Endothelial cell of umbilical vein (primary cell): Measurements from ENCODE around the gene RILP. TPM values are rescaled to one million over a fixed set of nuclear protein-coding genes. Genes with fewer than 3 reads are reported as not detected.

Experiments
- BruUV-seq: library from RNA; stranded (reverse); fragments of 400-500 nt; replicated peaks from 2 replicates; lab custom pipeline; 2021; lab: Mats Ljungman, UMichigan
- CTCF ChIA-PET: fragments of 300-600, 350-600 bp; sonication (Branson Sonifier 250); formaldehyde crosslinking; loops from one replicate; lab custom pipeline; 2021; ENCODE audit warnings: antibody characterized with exemption, inconsistent platforms; lab: Charles Lee
- POLR2A ChIA-PET: fragments of 300-600, 350-600 bp; sonication (Branson Sonifier 250); formaldehyde crosslinking; loops from one replicate; lab custom pipeline; 2021; ENCODE audit warnings: antibody characterized with exemption, inconsistent platforms; lab: Charles Lee
- DNase-seq: peaks from one replicate; pipeline ENCODE4 v3.0.0-alpha.2; 2011; ENCODE audit warnings: low read depth, low spot score
- FAIRE-seq: peaks from 2 replicates; lab custom pipeline; 2011; peaks lifted over from hg19 to GRCh38; lab: Jason Lieb, UNC
- H2AFZ ChIP-seq: 2 replicates; pipeline ENCODE4 v1.6.0; 2012; ENCODE audit warnings: low read depth, low read length, control low read depth, inconsistent platforms
- H3K27ac ChIP-seq: 2 replicates; pipeline ENCODE4 v1.5.1; 2011; ENCODE audit warnings: low read depth, mild to moderate bottlenecking, control low read depth, low read length, moderate library complexity; ENCODE audit not compliant: insufficient read depth
- H3K27me3 ChIP-seq, 2 experiments: 2 replicates each; pipeline versions ENCODE4 v1.6.0 to v1.6.1; 2011; ENCODE audit warnings: low read length in 2 of 2, mixed read lengths in 1 of 2; ENCODE audit not compliant: control insufficient read depth in 2 of 2, insufficient read depth in 2 of 2
- H3K36me3 ChIP-seq, 2 experiments: 2 replicates in 1 of 2; 3 replicates in 1 of 2; pipeline ENCODE4 v1.5.1; 2011; ENCODE audit warnings: low read length in 2 of 2, mild to moderate bottlenecking in 1 of 2, moderate library complexity in 1 of 2; ENCODE audit not compliant: control insufficient read depth in 2 of 2, insufficient read depth in 2 of 2; ENCODE audit errors: extremely low read depth in 1 of 2
- H3K4me1 ChIP-seq: 3 replicates; pipeline ENCODE4 v1.5.1; 2011; ENCODE audit warnings: mild to moderate bottlenecking, low read length; ENCODE audit not compliant: control insufficient read depth, insufficient read depth; ENCODE audit errors: extremely low read depth
- H3K4me2 ChIP-seq: 2 replicates; pipeline ENCODE4 v1.6.1; 2011; ENCODE audit warnings: low read length, control low read depth, mixed read lengths; ENCODE audit not compliant: insufficient read depth
- H3K4me3 ChIP-seq, 3 experiments: fragments of 200-600 bp in 1 of 3; sonication (generic), shearing (Covaris generic) in 1 of 3; replicated peaks in 1 of 3; 2 replicates each; pipeline ENCODE4 v1.5.1; 2011 to 2016; ENCODE audit warnings: control low read depth in 3 of 3, low read length in 3 of 3, mild to moderate bottlenecking in 2 of 3, inconsistent platforms in 1 of 3, low read depth in 1 of 3, moderate library complexity in 1 of 3; ENCODE audit not compliant: insufficient read depth in 1 of 3
- H3K79me2 ChIP-seq: 2 replicates; pipeline ENCODE4 v1.6.0; 2012; ENCODE audit warnings: low read length, inconsistent platforms; ENCODE audit not compliant: control insufficient read depth, insufficient read depth
- H3K9ac ChIP-seq: replicated peaks from 2 replicates; pipeline ENCODE3; 2011; ENCODE audit warnings: low read length, control low read depth; ENCODE audit not compliant: insufficient read depth; ENCODE audit errors: extremely low read depth
- H3K9me1 ChIP-seq: replicated peaks from 3 replicates; pipeline ENCODE4 v1.6.0; 2011; ENCODE audit warnings: mild to moderate bottlenecking, low read length; ENCODE audit not compliant: control insufficient read depth, insufficient read depth; ENCODE audit errors: extremely low read depth
- H3K9me3 ChIP-seq: replicated peaks from 2 replicates; pipeline ENCODE4 v1.5.1; 2012; ENCODE audit warnings: low read length, inconsistent platforms; ENCODE audit not compliant: control insufficient read depth, insufficient read depth
- H4K20me1 ChIP-seq: replicated peaks from 2 replicates; pipeline ENCODE3; 2011; ENCODE audit warnings: mild to moderate bottlenecking, low read length; ENCODE audit not compliant: control insufficient read depth, insufficient read depth; ENCODE audit errors: extremely low read depth
- CTCF ChIP-seq, 2 donors: IDR thresholded peaks; 1 replicate in 1 of 2; 2 replicates in 1 of 2; pipeline ENCODE4 v1.5.1; 2011; ENCODE audit warnings: low read length in 2 of 2, mild to moderate bottlenecking in 2 of 2, moderate library complexity in 2 of 2, control low read depth in 1 of 2, inconsistent platforms in 1 of 2, low read depth in 1 of 2; ENCODE audit not compliant: insufficient read depth in 1 of 2; ENCODE audit errors: extremely low read depth in 1 of 2
- EZH2 ChIP-seq: IDR thresholded peaks from 2 replicates; pipeline ENCODE4 v1.6.1; 2012; ENCODE audit warnings: borderline replicate concordance, low read depth, mild to moderate bottlenecking, moderate library complexity, low read length, inconsistent platforms; ENCODE audit not compliant: severe bottlenecking
- FOS ChIP-seq: IDR thresholded peaks from 2 replicates; pipeline ENCODE4 v1.6.1; 2011; ENCODE audit warnings: mild to moderate bottlenecking, low read length, moderate library complexity, borderline replicate concordance; ENCODE audit not compliant: insufficient read depth
- GATA2 ChIP-seq: IDR thresholded peaks from 2 replicates; pipeline ENCODE4 v1.7.0; 2011; ENCODE audit warnings: low read depth, mild to moderate bottlenecking, moderate library complexity, mixed read lengths, low read length; ENCODE audit not compliant: insufficient read length, insufficient read depth
- JUN ChIP-seq: IDR thresholded peaks from 2 replicates; pipeline ENCODE4 v1.6.1; 2011; ENCODE audit warnings: borderline replicate concordance, low read depth; ENCODE audit not compliant: insufficient read length, insufficient read depth
- MYC ChIP-seq: IDR thresholded peaks from one replicate; pipeline ENCODE4 v1.6.1; 2011; ENCODE audit warnings: mild to moderate bottlenecking, low read depth, low read length
- POLR2A ChIP-seq: IDR thresholded peaks from 2 replicates; pipeline ENCODE4 v1.6.1; 2012; ENCODE audit warnings: low read depth, mild to moderate bottlenecking, control low read depth, low read length
- POLR2AphosphoS5 ChIP-seq: IDR thresholded peaks from 2 replicates; pipeline ENCODE4 v1.6.1; 2012; ENCODE audit warnings: low read depth, mild to moderate bottlenecking, control low read depth, low read length, moderate library complexity; ENCODE audit not compliant: insufficient read depth
- dilution Hi-C: fragments of 300-500 bp; cut with MboI; formaldehyde crosslinking; loops from one replicate; pipeline ENCODE4 v1.15.0; 2019; ENCODE audit warnings: low sequenced_read_pairs; ENCODE audit not compliant: extremely low pct_ligation_motif_present
- intact Hi-C: fragments of 100-400 bp; cut with micrococcal nuclease; formaldehyde crosslinking; loops from one replicate; pipeline ENCODE4 v1.10.0; 2022
- polyA plus RNA-seq, 4 experiments: library from polyadenylated mRNA; depleted of rRNA in 3 of 4; stranded (reverse) in 3 of 4; unstranded in 1 of 4; fragments of >200 nt; gene quantifications; 2 replicates each; pipeline versions ENCODE4 v1.2.1 to v1.2.3, GENCODE V29; 2011 to 2012; ENCODE audit warnings: missing spikeins in 1 of 4
- total RNA-seq: library from RNA; stranded (reverse); gene quantifications from 2 replicates; pipeline ENCODE4 v1.2.3, GENCODE V29; 2021
- TF ChIP-seq, protein P1 (sequence below): IDR thresholded peaks from 2 replicates; pipeline ENCODE4 v1.6.1; 2011; ENCODE audit not compliant: insufficient read depth, insufficient read length

The RILP gene
- total and polyA plus RNA-seq, 2 donors (not counting 3 experiments of a cell fraction or from before 2014, with no cell fraction given), result 9.4 to 10.0 TPM

DNA sequence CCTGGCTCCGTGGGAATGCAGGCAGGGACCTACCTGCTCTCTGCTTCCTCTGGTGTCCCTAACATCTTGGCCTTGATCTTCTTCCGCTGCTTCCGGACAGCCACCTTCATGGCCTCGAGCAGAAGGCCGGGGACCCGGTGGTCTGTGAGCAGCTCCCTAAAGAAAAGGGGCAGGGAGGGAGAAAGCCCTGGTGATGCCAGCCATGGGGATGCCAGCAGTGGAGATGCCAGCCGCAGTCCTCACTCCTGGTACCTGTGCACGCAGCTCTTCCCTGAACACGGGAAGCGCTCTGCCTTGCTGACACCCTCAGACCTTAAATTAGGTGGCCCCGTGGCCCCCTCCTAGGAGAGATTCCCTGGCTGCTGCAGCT, 1.9 kb downstream of the RILP start:
- no peak overlapping the region for H2AFZ ChIP-seq
- intact Hi-C loops (loop anchor here (1.0 to 2.0 kb wide), 4 partner anchors 37 to 389 kb away; partner anchors contain the start of genes INPP5K and PRPF8), dilution Hi-C loops (no loop called here)
- no peaks in the 10 kb centered on the region for H3K9me3 ChIP-seq
- H3K27ac ChIP-seq, result no peak overlapping the region
- DNase-seq, result no peak
- no peaks in the 10 kb centered on the region for H4K20me1 ChIP-seq
- H3K9ac ChIP-seq, result no peak overlapping the region
- peaks cover 14% of the 10 kb centered on the region for H3K79me2 ChIP-seq
- CTCF ChIA-PET, result interaction anchor here (1.0 to 7.7 kb wide), 10 partner anchors 13 to 132 kb away, joined by 3 to 218 read pairs (median 6); partner anchors contain the start of genes INPP5K, PITPNA and SLC43A2
- BruUV-seq, result no TSS peak
- H3K4me2 ChIP-seq, result peak overlapping the region; percentile 11
- TF ChIP-seq JUN, result no peak
- TF ChIP-seq EZH2, result no peak
- no peak for TF ChIP-seq POLR2AphosphoS5
- TF ChIP-seq, protein P1, sequence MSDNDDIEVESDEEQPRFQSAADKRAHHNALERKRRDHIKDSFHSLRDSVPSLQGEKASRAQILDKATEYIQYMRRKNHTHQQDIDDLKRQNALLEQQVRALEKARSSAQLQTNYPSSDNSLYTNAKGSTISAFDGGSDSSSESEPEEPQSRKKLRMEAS, result no peak
- TF ChIP-seq MYC, result no peak
- no peak for TF ChIP-seq FOS
- H3K9me1 ChIP-seq, result no peaks in the 10 kb centered on the region
- no peak overlapping the region for H3K4me3 ChIP-seq
- peaks cover 15 to 17% of the 10 kb centered on the region in 2 experiments for H3K36me3 ChIP-seq
- H3K27me3 ChIP-seq, result no peaks in the 10 kb centered on the region
- H3K4me1 ChIP-seq, result peaks cover 44% of the 10 kb centered on the region
- POLR2A ChIA-PET, result interaction anchor here (1.8 to 2.1 kb wide), 2 partner anchors 23 to 69 kb away, joined by 4 to 10 read pairs; no protein-coding TSS in a partner anchor
- no peak for FAIRE-seq

DNA sequence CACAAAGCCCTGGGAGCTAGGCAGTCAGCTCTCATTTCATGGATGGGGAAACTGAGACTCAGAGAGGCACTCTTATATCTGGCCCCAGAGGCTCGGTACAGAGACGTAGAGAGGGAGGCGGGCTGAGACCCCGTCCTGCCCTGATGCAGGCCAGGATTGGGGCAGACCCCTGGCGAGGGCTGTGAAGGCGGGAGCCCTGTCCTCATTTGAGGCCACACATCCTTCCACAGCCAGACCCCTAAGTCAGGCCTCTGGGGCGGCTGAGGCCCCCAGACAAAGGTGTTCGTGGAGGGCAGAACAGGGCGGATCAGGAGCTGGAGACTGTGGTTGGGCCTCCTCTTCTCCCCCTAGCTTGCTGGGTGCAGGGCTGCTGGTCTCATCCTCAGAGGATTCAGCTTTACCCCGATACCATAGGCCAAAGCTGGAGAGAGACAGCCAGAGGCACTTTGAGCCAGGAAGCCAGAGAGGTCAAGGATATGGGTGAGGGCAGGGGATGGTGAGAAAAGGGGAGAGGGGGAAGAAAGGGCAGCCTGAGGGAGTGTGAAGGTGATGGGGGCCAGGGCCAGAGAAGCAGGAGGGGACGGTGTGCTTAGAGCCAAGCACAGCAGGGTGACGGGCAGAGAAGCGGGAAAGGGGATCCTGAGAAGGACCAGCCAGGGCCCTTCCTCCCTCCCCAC, 3.3 kb downstream of the RILP start:
- Histone ChIP-seq H3K4me2 (peak overlapping the region; percentile 53), H3K9ac (peak overlapping the region; percentile 84), H3K4me1 (peaks cover 44% of the 10 kb centered on the region), H3K36me3 (peaks cover 6 to 8% of the 10 kb centered on the region in 2 experiments), H3K9me3 (no peaks in the 10 kb centered on the region), H3K27me3 (no peaks in the 10 kb centered on the region), H4K20me1 (no peaks in the 10 kb centered on the region), H3K4me3 (no peak overlapping the region), H2AFZ (peak overlapping the region; percentile 6), H3K27ac (peak overlapping the region; percentile 72), H3K9me1 (no peaks in the 10 kb centered on the region), H3K79me2 (peaks cover 14% of the 10 kb centered on the region)
- intact Hi-C loops (no loop called here), dilution Hi-C loops (no loop called here)
- no TSS peak for BruUV-seq
- FAIRE-seq (peak; percentile 31), DNase-seq (no peak)
- POLR2A ChIA-PET, result interaction anchor here (1.3 kb wide), 1 partner anchor 70 kb away, joined by 4 read pairs; no protein-coding TSS in a partner anchor
- CTCF ChIA-PET, result interaction anchor here (0.8 to 7.7 kb wide), 9 partner anchors 17 to 387 kb away, joined by 3 to 218 read pairs (median 3); partner anchors contain the start of genes PITPNA, PRPF8 and SLC43A2
- no peak for TF ChIP-seq EZH2
- TF ChIP-seq MYC, result no peak
- TF ChIP-seq, protein P1, result no peak
- TF ChIP-seq CTCF (IDR thresholded peaks at IDR 0.05; ENCODE audit: extremely low read depth in 1 of 2, insufficient read depth in 1 of 2, low read depth in 1 of 2, low read length in 2 of 2), result no peak
- no peak for TF ChIP-seq GATA2
- no peak for TF ChIP-seq POLR2AphosphoS5
- TF ChIP-seq POLR2A, result no peak
- TF ChIP-seq JUN, result no peak
- TF ChIP-seq FOS, result no peak
